GM18502 (cell line): ENCODE results near the gene CRELD2.
A peak's percentile ranks its signal among the peaks of the same experiment; 100 is the strongest.

Experiments used
- ATAC-seq: cut with Tn5 transposase; IDR thresholded peaks from one replicate; pipeline ENCODE4 v1.9.1; 2021; ENCODE audit warnings: mild to moderate bottlenecking; ENCODE audit not compliant: unreplicated experiment, poor library complexity

Gene CRELD2

GRCh38 chr22:49909476-49910205 is 8.8 kb upstream of the CRELD2 start:
- ATAC-seq: no peak

- ATAC-seq: no peak
Measured at GRCh38 chr22:49910229-49911155, 7.9 kb upstream of the CRELD2 start.

GRCh38 chr22:49911881-49912625 is 6.4 kb upstream of the CRELD2 start:
- no peak for ATAC-seq

GRCh38 chr22:49913026-49913425 is 5.4 kb upstream of the CRELD2 start:
- ATAC-seq: no peak

- no peak for ATAC-seq
Measured at GRCh38 chr22:49913446-49913845, 5.0 kb upstream of the CRELD2 start.

GRCh38 chr22:49914256-49914655 is 4.2 kb upstream of the CRELD2 start:
- ATAC-seq: no peak

GRCh38 chr22:49915610-49916009 is 2.8 kb upstream of the CRELD2 start:
- no peak for ATAC-seq

- ATAC-seq: no peak
Measured at GRCh38 chr22:49916831-49917230, 1.6 kb upstream of the CRELD2 start.

GRCh38 chr22:49918911-49919881 is 762 bp downstream of the CRELD2 start:
- no peak for ATAC-seq

- ATAC-seq: no peak
Measured at GRCh38 chr22:49920859-49921258, 2.4 kb downstream of the CRELD2 start.

- no peak for ATAC-seq
Measured at GRCh38 chr22:49921508-49922278, 3.3 kb downstream of the CRELD2 start.

- no peak for ATAC-seq
Measured at GRCh38 chr22:49922484-49922883, 4.0 kb downstream of the CRELD2 start.

- ATAC-seq: no peak
Measured at GRCh38 chr22:49922926-49923325, 4.5 kb downstream of the CRELD2 start.

GRCh38 chr22:49923445-49923844 is 5.0 kb downstream of the CRELD2 start:
- ATAC-seq: no peak

GRCh38 chr22:49924113-49924833 is 5.8 kb downstream of the CRELD2 start:
- ATAC-seq: no peak

GRCh38 chr22:49925525-49926128 is 7.2 kb downstream of the CRELD2 start:
- ATAC-seq: peak; percentile 57

GRCh38 chr22:49926916-49927315 is 8.5 kb downstream of the CRELD2 start:
- no peak for ATAC-seq
